Left lung (tissue), 10 donors: ENCODE results near the gene FBXW7. TPM values are rescaled to one million over a fixed set of nuclear protein-coding genes. Genes with fewer than 3 reads are reported as not detected.
A peak's percentile ranks its signal among the peaks of the same experiment; 100 is the strongest.

Source experiments
- ATAC-seq: fragments of 200-7000 bp; cut with Tn5 transposase; one replicate; pipeline ENCODE4 v1.9.1; 2020; ENCODE audit warnings: moderate library complexity
- DNase-seq, 4 donors: peaks; one replicate each; pipeline ENCODE4 v3.0.0-alpha.2; 2013 to 2020
- H3K27ac ChIP-seq, 2 donors: fragments of 200-600 bp; sonication (generic) in 1 of 2; one replicate each; pipeline versions ENCODE4 v1.5.0 to v1.8.0; 2020 to 2021
- H3K27me3 ChIP-seq, 2 donors: fragments of 200-600 bp; sonication (generic) in 1 of 2; one replicate each; pipeline versions ENCODE4 v1.5.0 to v1.8.0; 2020 to 2021
- H3K36me3 ChIP-seq, 2 donors: fragments of 200-600 bp; sonication (generic) in 1 of 2; one replicate each; pipeline versions ENCODE4 v1.5.0 to v1.8.0; 2020 to 2021
- H3K4me1 ChIP-seq, 2 donors: fragments of 200-600 bp; one replicate each; pipeline ENCODE4 v1.8.0; 2021
- H3K4me3 ChIP-seq, 2 donors: fragments of 200-600 bp; sonication (generic) in 1 of 2; one replicate each; pipeline versions ENCODE4 v1.5.0 to v1.8.0; 2020 to 2021; ENCODE audit warnings: mild to moderate bottlenecking in 1 of 2
- H3K9me3 ChIP-seq, 2 donors: fragments of 200-600 bp; sonication (generic) in 1 of 2; one replicate each; pipeline versions ENCODE4 v1.5.0 to v1.8.0; 2020 to 2021
- intact Hi-C, 2 donors: fragments of 100-400 bp; cut with DNase I; formaldehyde crosslinking; loops; one replicate each; pipeline versions ENCODE4 v1.11.2 to v1.14.2; 2022
- polyA plus RNA-seq, 6 donors: library from polyadenylated mRNA; unstranded; fragments of 120-200 nt; gene quantifications; one replicate each; pipeline ENCODE4 v1.2.1, GENCODE V29; 2013; ENCODE audit not compliant: insufficient read length in 6 of 6
- total RNA-seq, 2 donors: library from RNA; stranded (reverse); fragmentation: NEBNext Ultra II Directional; extraction: Animal tissue kit (Norgen Biotek cat#: 25700); gene quantifications; one replicate each; pipeline ENCODE4 v1.2.1, GENCODE V29; 2021
- TF ChIP-seq, protein P1 (sequence below), 2 donors: fragments of 200-600 bp; sonication (generic) in 1 of 2; IDR thresholded peaks; one replicate each; pipeline versions ENCODE4 v1.5.0 to v1.8.0; 2021; ENCODE audit warnings: antibody characterized with exemption in 2 of 2
- donor health status: DM: no; HTN: yes; CAD: no.
- donor health status: DM: no; HTN: no; CAD: no.

Gene FBXW7
- total and polyA plus RNA-seq, 8 donors: 29.0 to 39.7 (median 34.7) TPM

DNA sequence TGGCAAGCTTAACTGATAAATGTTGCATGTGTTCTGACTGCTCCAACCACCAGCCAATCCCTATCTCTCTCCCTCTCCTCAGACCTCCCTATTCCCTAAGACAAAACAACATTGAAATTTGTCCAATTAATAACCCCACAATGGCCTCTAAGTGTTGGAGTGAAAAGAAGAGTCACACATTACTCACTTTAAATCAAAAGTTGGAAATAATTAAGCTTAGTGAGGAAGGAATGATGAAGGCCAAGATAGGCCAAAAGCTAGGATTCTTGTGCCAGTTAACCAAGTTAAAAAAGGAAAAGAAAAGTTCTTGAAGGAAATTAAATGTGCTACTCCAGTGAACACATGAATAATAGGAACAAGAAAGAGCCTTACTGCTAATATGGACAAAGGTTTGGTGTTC lies 55.6 kb downstream of the FBXW7 start:
- Histone ChIP-seq H3K4me3 (no peak overlapping the region), H3K4me1 (peaks cover 0 to 22% of the 10 kb centered on the region in 2 donors), H3K9me3 (no peaks in the 10 kb centered on the region), H3K27me3 (no peaks in the 10 kb centered on the region), H3K36me3 (no peaks in the 10 kb centered on the region), H3K27ac (no peak overlapping the region)
- intact Hi-C loops: no loop called here
- ATAC-seq: no peak
- TF ChIP-seq, protein P1, sequence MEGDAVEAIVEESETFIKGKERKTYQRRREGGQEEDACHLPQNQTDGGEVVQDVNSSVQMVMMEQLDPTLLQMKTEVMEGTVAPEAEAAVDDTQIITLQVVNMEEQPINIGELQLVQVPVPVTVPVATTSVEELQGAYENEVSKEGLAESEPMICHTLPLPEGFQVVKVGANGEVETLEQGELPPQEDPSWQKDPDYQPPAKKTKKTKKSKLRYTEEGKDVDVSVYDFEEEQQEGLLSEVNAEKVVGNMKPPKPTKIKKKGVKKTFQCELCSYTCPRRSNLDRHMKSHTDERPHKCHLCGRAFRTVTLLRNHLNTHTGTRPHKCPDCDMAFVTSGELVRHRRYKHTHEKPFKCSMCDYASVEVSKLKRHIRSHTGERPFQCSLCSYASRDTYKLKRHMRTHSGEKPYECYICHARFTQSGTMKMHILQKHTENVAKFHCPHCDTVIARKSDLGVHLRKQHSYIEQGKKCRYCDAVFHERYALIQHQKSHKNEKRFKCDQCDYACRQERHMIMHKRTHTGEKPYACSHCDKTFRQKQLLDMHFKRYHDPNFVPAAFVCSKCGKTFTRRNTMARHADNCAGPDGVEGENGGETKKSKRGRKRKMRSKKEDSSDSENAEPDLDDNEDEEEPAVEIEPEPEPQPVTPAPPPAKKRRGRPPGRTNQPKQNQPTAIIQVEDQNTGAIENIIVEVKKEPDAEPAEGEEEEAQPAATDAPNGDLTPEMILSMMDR (IDR thresholded peaks at IDR 0.05): no peak
- no peak for DNase-seq

DNA sequence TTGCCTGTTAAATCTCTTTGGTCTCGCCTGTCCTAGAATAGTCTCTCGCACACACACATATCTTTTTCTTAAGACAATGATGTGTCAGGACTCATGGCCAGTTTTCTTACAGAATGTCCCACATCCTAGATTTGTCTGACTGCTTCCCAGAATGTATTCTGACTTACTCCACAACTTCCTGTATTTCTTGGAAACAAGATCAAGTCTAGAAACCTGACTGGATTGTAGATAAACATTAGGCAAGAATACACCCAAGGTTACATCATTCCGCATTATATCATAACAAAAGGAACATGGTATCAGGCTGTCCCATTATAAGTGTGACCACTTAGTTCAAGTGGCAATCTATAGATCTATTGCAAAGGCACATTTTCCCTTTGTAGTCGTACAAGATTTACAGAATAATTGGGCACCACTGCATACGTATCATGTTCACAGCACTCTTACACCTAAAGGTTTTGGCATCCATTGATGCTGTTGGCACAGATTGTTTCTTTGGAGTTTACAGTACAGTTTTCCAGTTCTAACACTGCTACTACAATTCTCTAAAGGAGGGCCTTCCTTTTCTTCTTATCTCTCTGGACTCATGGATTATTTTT lies 56.4 kb downstream of the FBXW7 start:
- Histone ChIP-seq H3K4me1 (peaks cover 0 to 22% of the 10 kb centered on the region in 2 donors), H3K27ac (no peak overlapping the region), H3K27me3 (no peaks in the 10 kb centered on the region), H3K4me3 (no peak overlapping the region), H3K36me3 (no peaks in the 10 kb centered on the region), H3K9me3 (no peaks in the 10 kb centered on the region)
- TF ChIP-seq, protein P1 (IDR thresholded peaks at IDR 0.05): no peak
- intact Hi-C loops: no loop called here
- DNase-seq (no peak), ATAC-seq (peak; percentile 37)

DNA sequence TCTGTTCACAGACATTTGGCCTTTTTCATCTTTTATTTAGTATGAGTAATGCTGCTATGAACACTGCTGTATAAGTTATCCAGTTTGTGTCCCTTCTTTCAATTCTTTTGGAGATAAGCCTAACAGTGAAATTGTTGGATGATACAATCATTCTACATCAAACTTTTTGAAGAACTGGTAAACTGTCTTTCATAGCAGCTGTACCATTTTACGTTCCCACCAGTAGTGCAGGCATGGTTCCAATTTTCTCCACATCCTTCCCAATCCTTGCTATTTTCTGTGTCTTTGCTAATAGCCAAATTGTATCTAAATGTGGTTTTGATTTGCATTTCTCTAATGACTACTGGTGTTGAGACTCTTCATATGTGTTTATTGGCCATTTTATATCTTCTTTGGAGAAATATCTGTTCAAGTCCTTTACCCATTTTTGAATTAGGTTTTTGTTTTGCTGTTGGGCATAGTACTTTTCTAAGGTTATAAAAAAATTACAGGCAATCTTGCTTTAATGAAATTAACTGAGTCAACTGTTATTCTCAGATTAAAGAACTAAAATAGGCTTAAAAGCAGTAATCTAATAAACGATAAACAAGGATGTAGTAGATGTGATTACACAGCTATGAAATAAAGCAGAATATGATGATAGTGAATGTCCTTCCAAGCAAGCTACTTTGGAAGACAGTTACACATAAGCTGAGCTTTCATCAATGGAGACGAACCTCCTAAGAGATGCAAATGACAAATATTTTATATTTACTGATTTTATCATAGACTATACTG lies 57.2 kb downstream of the FBXW7 start:
- intact Hi-C loops: no loop called here
- no peak for ATAC-seq
- H3K27ac ChIP-seq: no peak overlapping the region
- no peak for DNase-seq
- H3K4me3 ChIP-seq: no peak overlapping the region
- H3K27me3 ChIP-seq: no peaks in the 10 kb centered on the region
- TF ChIP-seq, protein P1 (IDR thresholded peaks at IDR 0.05): no peak
- H3K9me3 ChIP-seq: no peaks in the 10 kb centered on the region
- H3K4me1 ChIP-seq: peaks cover 0 to 22% of the 10 kb centered on the region in 2 donors
- H3K36me3 ChIP-seq: no peaks in the 10 kb centered on the region

DNA sequence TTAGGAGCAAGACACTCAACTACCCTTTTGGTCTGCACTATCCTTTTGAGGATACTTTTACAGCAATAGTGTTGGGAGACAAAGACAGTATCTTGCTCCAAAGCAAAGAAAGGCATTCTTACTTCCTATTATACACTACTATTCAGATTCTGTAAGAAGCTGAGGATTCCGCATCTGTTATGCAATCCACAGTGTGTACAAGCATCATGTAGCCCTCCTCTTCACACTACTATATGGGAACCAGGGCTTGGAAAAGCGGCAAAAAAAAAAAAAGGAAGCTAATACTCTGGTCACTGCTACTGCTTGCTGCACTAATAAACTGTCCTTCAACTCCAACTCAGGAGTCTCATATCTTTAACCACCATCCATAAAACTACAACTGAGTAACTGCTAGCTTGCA lies 59.1 kb downstream of the FBXW7 start:
- ATAC-seq (peak; percentile 60), DNase-seq (no peak)
- Histone ChIP-seq H3K4me3 (no peak overlapping the region), H3K4me1 (peaks cover 0 to 22% of the 10 kb centered on the region in 2 donors), H3K27me3 (no peaks in the 10 kb centered on the region), H3K36me3 (no peaks in the 10 kb centered on the region), H3K9me3 (no peaks in the 10 kb centered on the region), H3K27ac (no peak overlapping the region)
- intact Hi-C loops: no loop called here
- TF ChIP-seq, protein P1 (IDR thresholded peaks at IDR 0.05): no peak

DNA sequence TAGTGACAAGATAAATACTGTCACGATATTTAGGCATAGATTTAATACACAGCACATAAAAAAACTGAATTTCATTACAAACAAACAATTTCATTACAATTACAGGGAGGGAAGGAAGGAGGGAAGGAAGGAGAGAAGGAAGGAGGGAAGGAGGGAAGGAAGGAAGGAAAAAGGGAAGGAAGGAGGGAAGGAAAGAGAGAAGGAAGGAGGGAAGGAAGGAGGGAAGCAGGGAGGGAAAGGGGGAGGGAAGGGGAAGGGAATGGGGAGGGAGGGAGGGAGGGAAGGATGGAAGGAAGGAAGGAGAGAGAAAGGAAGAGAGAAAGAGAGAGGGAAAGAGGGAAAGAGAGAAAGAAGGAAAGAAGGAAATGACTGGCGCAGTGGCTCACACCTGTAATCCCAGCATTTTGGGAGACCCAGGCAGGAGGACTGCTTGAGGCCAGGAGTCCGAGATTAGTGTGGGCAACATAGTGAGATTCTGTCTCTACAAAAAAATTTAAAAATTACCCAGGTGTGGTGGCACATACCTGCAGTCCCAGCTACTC lies 64.6 kb downstream of the FBXW7 start:
- no peak overlapping the region for H3K27ac ChIP-seq
- DNase-seq (no peak), ATAC-seq (no peak)
- H3K4me1 ChIP-seq: peaks cover 0 to 4% of the 10 kb centered on the region in 2 donors
- H3K4me3 ChIP-seq: no peak overlapping the region
- TF ChIP-seq, protein P1 (IDR thresholded peaks at IDR 0.05): no peak
- H3K27me3 ChIP-seq: no peaks in the 10 kb centered on the region
- no peaks in the 10 kb centered on the region for H3K36me3 ChIP-seq
- intact Hi-C loops: no loop called here
- H3K9me3 ChIP-seq: no peaks in the 10 kb centered on the region
